HepG2 (cell line): ENCODE results near the gene CTSG. TPM values are rescaled to one million over a fixed set of nuclear protein-coding genes. Genes with fewer than 3 reads are reported as not detected.

Experiments
- ARID4A ChIP-seq: sonication (generic); formaldehyde crosslinking; IDR thresholded peaks from 2 replicates; pipeline ENCODE4 v1.5.0; 2020; ENCODE audit warnings: mild to moderate bottlenecking, missing genetic modification reagents, borderline replicate concordance
- ARID5B ChIP-seq: IDR thresholded peaks from 2 replicates; pipeline ENCODE4 v1.4.0; 2020; ENCODE audit warnings: mild to moderate bottlenecking, missing genetic modification reagents
- HOXA3 ChIP-seq: sonication (generic); formaldehyde crosslinking; IDR thresholded peaks from 2 replicates; pipeline ENCODE4 v1.5.0; 2020; ENCODE audit warnings: missing genetic modification reagents
- MTA1 ChIP-seq: sonication (generic); formaldehyde crosslinking; IDR thresholded peaks from 2 replicates; pipeline ENCODE4 v1.4.0; 2020; ENCODE audit warnings: missing genetic modification reagents, mild to moderate bottlenecking, borderline replicate concordance
- NFKB2 ChIP-seq: sonication (generic); formaldehyde crosslinking; IDR thresholded peaks from 2 replicates; pipeline ENCODE4 v1.4.0; 2020; ENCODE audit warnings: missing genetic modification reagents, borderline replicate concordance
- YY1 ChIP-seq: IDR thresholded peaks from 2 replicates; pipeline ENCODE4 v1.6.1; 2011; ENCODE audit warnings: low read length, low read depth, moderate library complexity, mild to moderate bottlenecking; ENCODE audit not compliant: insufficient read depth, insufficient replicate concordance
- ZNF143 ChIP-seq: sonication (generic); formaldehyde crosslinking; IDR thresholded peaks from 2 replicates; pipeline ENCODE4 v1.4.0; 2020; ENCODE audit warnings: missing genetic modification reagents
- ZNF263 ChIP-seq: sonication (generic); formaldehyde crosslinking; IDR thresholded peaks from 2 replicates; pipeline ENCODE4 v1.4.0; 2020; ENCODE audit warnings: missing genetic modification reagents
- ZNF501 ChIP-seq: sonication (generic); formaldehyde crosslinking; IDR thresholded peaks from 2 replicates; pipeline ENCODE4 v1.5.1; 2020; ENCODE audit warnings: mild to moderate bottlenecking, moderate library complexity, missing genetic modification reagents
- ZNF574 ChIP-seq: sonication (generic); formaldehyde crosslinking; IDR thresholded peaks from 2 replicates; pipeline ENCODE4 v1.4.0; 2020; ENCODE audit warnings: missing genetic modification reagents
- ZNF687 ChIP-seq: sonication (generic); formaldehyde crosslinking; IDR thresholded peaks from 2 replicates; pipeline ENCODE4 v1.5.1; 2020; ENCODE audit warnings: mild to moderate bottlenecking, missing genetic modification reagents, moderate library complexity
- ZSCAN29 ChIP-seq: sonication (generic); formaldehyde crosslinking; conservative IDR thresholded peaks from 2 replicates; pipeline ENCODE4 v1.4.0; 2020; ENCODE audit warnings: mild to moderate bottlenecking, missing genetic modification reagents
- polyA plus RNA-seq, 8 experiments: library from polyadenylated mRNA; depleted of rRNA in 3 of 8; stranded (reverse) in 7 of 8; unstranded in 1 of 8; fragments of >200 nt; fragmentation: Illumina TruSeq in 4 of 8; extraction: Trizol in 4 of 8; gene quantifications; 2 replicates each; pipeline versions ENCODE4 v1.2.1 to v1.2.3, GENCODE V29; 2011 to 2016; ENCODE audit warnings: low read depth in 4 of 8, missing spikeins in 1 of 8, mixed read lengths in 1 of 8; ENCODE audit not compliant: insufficient read depth in 1 of 8
- total RNA-seq, 5 experiments: library from RNA; depleted of rRNA; stranded (reverse); fragments of >200 nt; fragmentation: Illumina TruSeq; extraction: Trizol; gene quantifications; 2 replicates each; pipeline ENCODE4 v1.2.3, GENCODE V29; 2016; ENCODE audit warnings: low read depth in 1 of 5

The CTSG gene
- total and polyA plus RNA-seq, 2 of the 13 experiments (the other 11 are each of a cell fraction or from before 2014, with no cell fraction given): not detected

- TF ChIP-seq ZNF687 (CRISPR knock-in tag) (peak; percentile 27), ARID4A (peak; percentile 32; the same call in 1 of the 2 replicates), ZNF263 (CRISPR knock-in tag) (0 out of 2 replicates have a peak, but pooled peaks have one; percentile 27), NFKB2 (CRISPR knock-in tag) (peak; percentile 40; the same call in 1 of the 2 replicates), ZNF501 (CRISPR knock-in tag) (0 out of 2 replicates have a peak, but pooled peaks have one; percentile 24), ZNF574 (CRISPR knock-in tag) (peak; percentile 53), ARID5B (CRISPR knock-in tag) (peak; percentile 30; the same call in 1 of the 2 replicates), MTA1 (CRISPR knock-in tag) (0 out of 2 replicates have a peak, but pooled peaks have one; percentile 54), ZSCAN29 (CRISPR knock-in tag) (0 out of 2 replicates have a peak, but pooled peaks have one; percentile 44), HOXA3 (CRISPR knock-in tag) (peak; percentile 54; the same call in 1 of the 2 replicates), ZNF143 (0 out of 2 replicates have a peak, but pooled peaks have one; percentile 22), YY1 (peak; percentile 23)
These were observed 50.0 kb downstream of the CTSG start (continued) for GRCh38 chr14:24525877-24526620.
